Right atrium auricular region (tissue), 2 donors: ENCODE data around the gene SYCN. TPM values are rescaled to one million over a fixed set of nuclear protein-coding genes. Genes with fewer than 3 reads are reported as not detected.
"Not testable (repeated sequence)": the region's sequence is repeated elsewhere in the genome, so short reads cannot be mapped to it uniquely, and the experiment has no call there.

Source experiments
- DNase-seq: peaks from one replicate; pipeline ENCODE4 v3.0.0-alpha.2; 2019; ENCODE audit warnings: low spot score
- H3K27ac ChIP-seq, 2 donors: fragments of 200-600 bp; sonication (generic); 1 replicate in 1 of 2; 2 replicates in 1 of 2; pipeline ENCODE4 v1.5.1; 2016 to 2019
- H3K27me3 ChIP-seq, 2 donors: fragments of 200-600 bp; sonication (generic); one replicate each; pipeline versions ENCODE4 v1.5.1 to v1.6.0; 2017 to 2019
- H3K36me3 ChIP-seq: fragments of 200-600 bp; sonication (generic); one replicate; pipeline ENCODE4 v1.5.1; 2016
- H3K4me1 ChIP-seq, 2 donors: fragments of 200-600 bp; sonication (generic); one replicate each; pipeline versions ENCODE4 v1.5.1 to v1.6.0; 2017 to 2019
- H3K4me3 ChIP-seq, 2 donors: fragments of 200-600 bp; sonication (generic); 1 replicate in 1 of 2; 2 replicates in 1 of 2; pipeline ENCODE4 v1.5.1; 2017 to 2019; ENCODE audit warnings: mild to moderate bottlenecking in 1 of 2, moderate library complexity in 1 of 2
- H3K9me3 ChIP-seq, 2 donors: fragments of 200-600 bp; sonication (generic); one replicate each; pipeline ENCODE4 v1.5.1; 2019
- total RNA-seq, 2 donors: library from RNA; depleted of rRNA; stranded (reverse); fragments of >200 nt; gene quantifications; one replicate each; pipeline ENCODE4 v1.1.0, GENCODE V29; 2016
- TF ChIP-seq, protein P1 (sequence below), 2 donors: fragments of 200-600 bp; sonication (generic); IDR thresholded peaks; one replicate each; pipeline ENCODE4 v1.5.1; 2019; ENCODE audit warnings: antibody characterized with exemption in 2 of 2

Gene SYCN
- total RNA-seq, 2 donors from 2014 or later: not detected

DNA sequence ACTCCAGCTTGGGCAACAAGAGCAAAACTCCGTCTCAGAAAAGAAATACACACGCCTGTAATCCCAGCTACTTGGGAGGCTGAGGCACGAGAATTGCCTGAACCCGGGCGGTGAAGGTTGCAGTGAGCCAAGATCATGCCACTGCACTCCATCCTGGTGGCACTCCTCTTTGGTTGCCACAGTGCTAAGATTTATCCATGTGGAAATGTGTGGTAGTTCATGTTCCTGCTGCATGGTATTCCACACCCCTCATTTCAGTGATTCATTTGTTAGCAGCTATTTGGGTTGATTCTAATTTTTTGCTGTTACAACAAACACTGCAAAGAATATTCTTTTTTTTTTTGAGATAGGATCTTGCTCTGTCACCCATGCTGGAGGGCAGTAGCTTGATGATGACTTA lies 28.6 kb upstream of the SYCN start:
- Histone ChIP-seq H3K36me3 (no peaks in the 10 kb centered on the region), H3K4me1 (no peaks in the 10 kb centered on the region), H3K4me3 (no peak overlapping the region), H3K9me3 (no peaks in the 10 kb centered on the region), H3K27me3 (no peaks in the 10 kb centered on the region), H3K27ac (no peak overlapping the region)
- TF ChIP-seq, protein P1, sequence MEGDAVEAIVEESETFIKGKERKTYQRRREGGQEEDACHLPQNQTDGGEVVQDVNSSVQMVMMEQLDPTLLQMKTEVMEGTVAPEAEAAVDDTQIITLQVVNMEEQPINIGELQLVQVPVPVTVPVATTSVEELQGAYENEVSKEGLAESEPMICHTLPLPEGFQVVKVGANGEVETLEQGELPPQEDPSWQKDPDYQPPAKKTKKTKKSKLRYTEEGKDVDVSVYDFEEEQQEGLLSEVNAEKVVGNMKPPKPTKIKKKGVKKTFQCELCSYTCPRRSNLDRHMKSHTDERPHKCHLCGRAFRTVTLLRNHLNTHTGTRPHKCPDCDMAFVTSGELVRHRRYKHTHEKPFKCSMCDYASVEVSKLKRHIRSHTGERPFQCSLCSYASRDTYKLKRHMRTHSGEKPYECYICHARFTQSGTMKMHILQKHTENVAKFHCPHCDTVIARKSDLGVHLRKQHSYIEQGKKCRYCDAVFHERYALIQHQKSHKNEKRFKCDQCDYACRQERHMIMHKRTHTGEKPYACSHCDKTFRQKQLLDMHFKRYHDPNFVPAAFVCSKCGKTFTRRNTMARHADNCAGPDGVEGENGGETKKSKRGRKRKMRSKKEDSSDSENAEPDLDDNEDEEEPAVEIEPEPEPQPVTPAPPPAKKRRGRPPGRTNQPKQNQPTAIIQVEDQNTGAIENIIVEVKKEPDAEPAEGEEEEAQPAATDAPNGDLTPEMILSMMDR (IDR thresholded peaks at IDR 0.05): no peak
- DNase-seq: no peak

DNA sequence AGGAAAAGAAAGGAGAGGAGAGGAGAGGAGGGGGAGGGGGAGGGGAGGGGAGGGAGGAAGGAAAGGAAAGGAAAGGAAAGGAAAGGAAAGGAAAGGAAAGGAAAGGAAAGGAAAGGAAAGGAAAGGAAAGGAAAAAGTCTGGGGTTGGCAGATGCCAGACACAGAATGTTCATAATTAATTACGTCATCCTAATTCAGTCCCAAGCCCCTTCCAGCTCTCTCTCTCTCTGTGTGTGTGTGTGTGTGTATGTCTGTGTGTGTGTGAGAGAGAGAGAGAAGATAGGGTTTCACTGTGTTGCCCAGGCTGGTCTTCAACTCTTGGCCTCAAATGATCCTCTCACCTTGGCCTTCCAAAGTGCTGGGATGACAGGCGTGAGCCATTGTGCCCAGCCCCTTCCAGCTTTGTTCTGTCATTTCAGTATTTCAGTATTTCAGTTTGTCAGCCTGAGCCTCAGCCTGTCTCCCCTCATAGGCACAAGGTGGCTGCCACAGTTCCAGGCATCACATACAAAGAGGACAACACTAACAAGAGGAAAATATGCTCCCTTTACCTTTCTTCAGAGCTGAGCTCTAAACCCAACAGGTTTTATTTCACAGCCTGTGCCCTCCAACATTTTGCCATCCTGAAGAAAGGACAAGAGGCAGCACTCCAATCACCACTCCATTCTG lies 26.2 kb upstream of the SYCN start:
- H3K27me3 ChIP-seq: no peaks in the 10 kb centered on the region
- H3K27ac ChIP-seq: no peak overlapping the region
- H3K36me3 ChIP-seq: no peaks in the 10 kb centered on the region
- no peaks in the 10 kb centered on the region for H3K4me1 ChIP-seq
- TF ChIP-seq, protein P1 (IDR thresholded peaks at IDR 0.05): no peak
- DNase-seq: no peak
- H3K4me3 ChIP-seq: no peak overlapping the region
- no peaks in the 10 kb centered on the region for H3K9me3 ChIP-seq

DNA sequence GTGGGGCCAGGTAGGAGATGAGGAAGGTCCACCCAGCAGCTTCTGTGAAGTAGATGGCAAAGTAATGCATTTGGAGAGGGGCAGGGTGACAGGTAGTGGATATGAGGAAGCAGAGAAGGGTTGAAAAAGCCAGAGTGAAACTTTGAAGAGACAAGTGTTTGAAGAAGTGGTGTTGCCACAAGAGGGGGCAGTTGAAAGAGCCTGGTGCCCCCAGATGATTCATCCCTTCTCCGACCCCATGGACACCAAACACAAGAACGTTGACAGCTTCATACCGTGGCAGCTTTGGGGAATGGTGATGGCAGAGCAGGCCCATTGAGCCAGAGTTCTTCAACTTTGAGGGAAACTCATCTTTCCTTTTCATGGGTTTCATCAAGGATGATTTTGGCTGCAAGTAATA lies 20.8 kb upstream of the SYCN start:
- Histone ChIP-seq H3K4me3 (no peak overlapping the region), H3K9me3 (no peaks in the 10 kb centered on the region), H3K27me3 (no peaks in the 10 kb centered on the region), H3K4me1 (no peaks in the 10 kb centered on the region), H3K27ac (no peak overlapping the region), H3K36me3 (no peaks in the 10 kb centered on the region)
- no peak for DNase-seq
- TF ChIP-seq, protein P1 (IDR thresholded peaks at IDR 0.05): no peak

DNA sequence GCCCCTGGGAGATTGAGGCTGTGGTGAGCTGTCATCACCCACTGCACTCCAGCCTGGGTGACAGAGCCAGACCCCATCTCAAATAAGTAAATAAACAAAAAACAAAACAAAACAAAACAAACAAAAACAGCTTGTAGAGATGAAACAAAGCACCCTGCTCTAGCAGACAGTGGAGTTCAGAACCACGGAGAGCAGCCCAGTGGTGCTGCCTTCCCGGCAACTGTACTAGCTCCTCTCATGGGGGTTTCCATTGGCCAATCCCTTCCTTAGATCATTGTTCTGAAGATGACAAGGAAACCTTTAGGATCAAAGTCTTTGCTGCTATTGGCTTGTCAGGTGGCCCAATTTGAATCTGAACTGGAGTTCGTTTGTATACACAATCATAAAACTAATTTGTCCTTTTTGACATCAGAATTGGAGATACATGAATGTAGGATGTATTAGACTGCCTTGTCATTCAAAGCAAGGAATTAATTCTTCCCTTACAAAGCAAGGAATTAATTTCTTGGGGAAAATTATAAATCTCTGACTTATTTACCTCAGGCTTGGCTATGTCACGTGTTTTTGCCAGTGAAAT lies 19.7 kb upstream of the SYCN start:
- no peak overlapping the region for H3K4me3 ChIP-seq
- no peaks in the 10 kb centered on the region for H3K4me1 ChIP-seq
- no peaks in the 10 kb centered on the region for H3K9me3 ChIP-seq
- TF ChIP-seq, protein P1 (IDR thresholded peaks at IDR 0.05): no peak
- no peaks in the 10 kb centered on the region for H3K27me3 ChIP-seq
- no peak overlapping the region for H3K27ac ChIP-seq
- no peaks in the 10 kb centered on the region for H3K36me3 ChIP-seq
- no peak for DNase-seq

DNA sequence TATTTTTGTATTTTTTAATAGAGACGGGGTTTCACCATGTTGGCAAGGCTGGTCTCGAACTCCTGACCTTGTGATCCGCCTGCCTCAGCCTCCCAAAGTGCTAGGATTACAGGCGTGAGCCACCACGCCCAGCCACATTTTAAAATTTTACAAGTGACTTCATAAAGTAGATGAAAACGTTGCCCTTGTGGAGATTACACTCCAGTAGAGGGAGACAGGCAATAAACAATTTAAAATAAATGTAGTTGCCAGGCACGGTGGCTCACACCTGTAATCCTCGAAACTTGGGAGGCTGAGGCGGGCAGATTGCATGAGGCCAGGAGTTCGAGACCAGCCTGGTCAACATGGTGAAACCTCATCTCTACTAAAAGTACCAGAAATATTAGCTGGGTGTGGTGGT lies 15.0 kb upstream of the SYCN start:
- DNase-seq, H3K4me1 ChIP-seq, H3K27ac ChIP-seq, H3K36me3 ChIP-seq, H3K4me3 ChIP-seq, H3K27me3 ChIP-seq: not testable (repeated sequence)
- peaks cover 0 to 19% of the 10 kb centered on the region in 2 donors for H3K9me3 ChIP-seq

DNA sequence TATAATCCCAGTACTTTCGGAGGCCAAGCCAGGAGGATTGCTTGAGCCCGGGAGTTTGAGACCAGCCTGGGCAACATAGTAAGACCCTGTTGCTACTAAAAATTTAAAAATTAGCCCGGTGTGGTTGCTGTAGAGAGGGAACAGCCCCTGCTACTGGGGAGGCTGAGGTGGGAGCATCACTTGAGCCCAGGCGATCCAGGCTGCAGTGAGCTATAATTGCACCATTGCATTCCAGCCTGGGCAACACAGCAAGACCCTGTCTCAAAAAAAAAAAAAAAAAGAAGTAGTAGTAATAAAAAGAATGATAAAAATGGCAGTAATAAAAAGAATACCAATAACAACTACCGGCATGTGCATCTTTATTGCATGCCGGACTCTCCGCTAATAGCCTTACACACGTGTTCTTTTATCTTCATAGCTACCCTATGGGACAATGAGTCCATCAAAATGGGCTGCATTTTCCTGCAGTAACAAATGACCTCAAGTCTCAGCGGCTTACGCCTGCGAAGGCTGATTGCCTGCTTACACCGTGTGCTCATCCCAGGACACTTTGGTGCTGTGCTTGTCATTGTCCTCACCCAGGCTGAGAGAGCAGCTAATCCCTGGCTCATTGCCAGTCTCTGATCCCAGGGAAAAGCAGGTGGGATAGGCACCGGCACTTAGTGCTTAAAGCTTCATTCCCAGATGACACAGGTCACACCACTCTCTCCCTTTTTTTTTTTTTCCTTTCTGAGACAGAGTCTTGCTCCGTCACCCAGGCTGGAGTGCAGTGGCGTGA lies 14.4 kb upstream of the SYCN start:
- H3K36me3 ChIP-seq: no peaks in the 10 kb centered on the region
- no peak overlapping the region for H3K4me3 ChIP-seq
- no peak for DNase-seq
- H3K27me3 ChIP-seq: no peaks in the 10 kb centered on the region
- TF ChIP-seq, protein P1 (IDR thresholded peaks at IDR 0.05): no peak
- H3K9me3 ChIP-seq: peaks cover 0 to 19% of the 10 kb centered on the region in 2 donors
- H3K4me1 ChIP-seq: no peaks in the 10 kb centered on the region
- H3K27ac ChIP-seq: no peak overlapping the region
